Neural cell (in vitro differentiated cells): ENCODE measurements around the gene MAPT. TPM values are rescaled to one million over a fixed set of nuclear protein-coding genes. Genes with fewer than 3 reads are reported as not detected.

Experiments used
- H2AFZ ChIP-seq: fragments of 200-600, 300-800 bp; sonication (generic), shearing (Covaris generic); 2 replicates; pipeline ENCODE4 v1.6.0; 2014; ENCODE audit warnings: low read depth, mild to moderate bottlenecking, antibody characterized with exemption, low read length, moderate library complexity
- H3F3A ChIP-seq: fragments of 200-600 bp; shearing (Covaris generic); 2 replicates; pipeline ENCODE4 v1.6.1; 2016; ENCODE audit warnings: mild to moderate bottlenecking, moderate library complexity, mixed read lengths, antibody characterized with exemption, low read length; ENCODE audit not compliant: insufficient read depth, poor library complexity, severe bottlenecking
- H3K27ac ChIP-seq: fragments of 200-600, 300-800 bp; sonication (generic), shearing (Covaris generic); 2 replicates; pipeline ENCODE4 v1.5.1; 2014; ENCODE audit warnings: mild to moderate bottlenecking, low read length, moderate library complexity
- H3K27me3 ChIP-seq: fragments of 300-800, 200-600 bp; sonication (generic), shearing (Covaris generic); 2 replicates; pipeline ENCODE4 v1.6.0; 2014; ENCODE audit warnings: mild to moderate bottlenecking, low read depth, low read length, moderate library complexity; ENCODE audit not compliant: insufficient read depth
- H3K36me3 ChIP-seq: fragments of 300-800, 200-600 bp; sonication (generic), shearing (Covaris generic); 2 replicates; pipeline ENCODE4 v1.5.1; 2014; ENCODE audit warnings: mild to moderate bottlenecking, antibody characterized with exemption, low read length, moderate library complexity; ENCODE audit not compliant: insufficient read depth
- H3K4me2 ChIP-seq: fragments of 300-800, 200-600 bp; sonication (generic), shearing (Covaris generic); 2 replicates; pipeline ENCODE4 v1.6.0; 2014; ENCODE audit warnings: mild to moderate bottlenecking, low read length
- H3K4me3 ChIP-seq: fragments of 300-800, 200-600 bp; sonication (generic), shearing (Covaris generic); 2 replicates; pipeline ENCODE4 v1.5.1; 2014; ENCODE audit warnings: mild to moderate bottlenecking, low read length, moderate library complexity
- H3K79me2 ChIP-seq: fragments of 200-600 bp; shearing (Covaris generic); replicated peaks from 2 replicates; pipeline ENCODE4 v1.6.0; 2014; ENCODE audit warnings: mild to moderate bottlenecking, low read length, moderate library complexity; ENCODE audit not compliant: insufficient read depth
- H3K9ac ChIP-seq: fragments of 300-800, 200-600 bp; sonication (generic), shearing (Covaris generic); 2 replicates; pipeline ENCODE4 v1.6.1; 2016; ENCODE audit warnings: mild to moderate bottlenecking, low read length, mixed read lengths
- H3K9me2 ChIP-seq: fragments of 200-600 bp; shearing (Covaris generic); 2 replicates; pipeline ENCODE4 v1.6.1; 2016; ENCODE audit warnings: mild to moderate bottlenecking, low read length, mixed read lengths; ENCODE audit not compliant: insufficient read depth
- H3K9me3 ChIP-seq: fragments of 200-600, 300-800 bp; sonication (generic), shearing (Covaris generic); 2 replicates; pipeline ENCODE4 v1.6.1; 2016; ENCODE audit warnings: mild to moderate bottlenecking, mixed run types, low read length, moderate library complexity, mixed read lengths
- H4K20me1 ChIP-seq: fragments of 200-600 bp; shearing (Covaris generic); 2 replicates; pipeline ENCODE4 v1.6.1; 2016; ENCODE audit warnings: mild to moderate bottlenecking, mixed run types; ENCODE audit not compliant: insufficient read depth
- EP300 ChIP-seq: fragments of 450-650 bp; conservative IDR thresholded peaks from 2 replicates; pipeline ENCODE4 v1.6.1; 2014; ENCODE audit warnings: antibody characterized with exemption, mild to moderate bottlenecking, moderate library complexity; ENCODE audit not compliant: poor library complexity, severe bottlenecking
- EZH2 ChIP-seq: fragments of 200-600, 300-800 bp; shearing (Covaris generic), sonication (generic); IDR thresholded peaks from 2 replicates; pipeline ENCODE4 v1.6.1; 2014; ENCODE audit warnings: antibody characterized with exemption, low read length, borderline replicate concordance, mild to moderate bottlenecking; ENCODE audit not compliant: insufficient read depth, poor library complexity, severe bottlenecking
- MXI1 ChIP-seq: fragments of 450-650 bp; conservative IDR thresholded peaks from 2 replicates; pipeline ENCODE4 v1.6.1; 2014; ENCODE audit warnings: antibody characterized with exemption, mild to moderate bottlenecking; ENCODE audit not compliant: poor library complexity, severe bottlenecking
- POLR2AphosphoS5 ChIP-seq: IDR thresholded peaks from 2 replicates; pipeline ENCODE4 v1.6.1; 2012
- RAD21 ChIP-seq: fragments of 450-650 bp; conservative IDR thresholded peaks from 2 replicates; pipeline ENCODE4 v1.6.1; 2014; ENCODE audit warnings: antibody characterized with exemption, mild to moderate bottlenecking, moderate library complexity
- SMC3 ChIP-seq: fragments of 450-650 bp; conservative IDR thresholded peaks from 2 replicates; pipeline ENCODE4 v1.6.1; 2014; ENCODE audit warnings: antibody characterized with exemption, mild to moderate bottlenecking, moderate library complexity; ENCODE audit not compliant: poor library complexity
- TAF1 ChIP-seq: IDR thresholded peaks from 2 replicates; pipeline ENCODE4 v1.6.1; 2012; ENCODE audit warnings: low read depth
- polyA plus RNA-seq: library from polyadenylated mRNA; depleted of rRNA; stranded (reverse); fragments of >200 nt; gene quantifications from 2 replicates; pipeline ENCODE4 v1.2.3, GENCODE V29; 2014
- TF ChIP-seq, protein P1 (sequence below): fragments of 450-650 bp; IDR thresholded peaks from 2 replicates; pipeline ENCODE4 v1.5.1; 2014; ENCODE audit warnings: antibody characterized with exemption, mild to moderate bottlenecking, moderate library complexity; ENCODE audit not compliant: poor library complexity, severe bottlenecking
- TF ChIP-seq, protein P2 (sequence below): IDR thresholded peaks from 2 replicates; pipeline ENCODE4 v1.6.1; 2012; ENCODE audit warnings: borderline replicate concordance

Gene MAPT
- polyA plus RNA-seq, 1 donor from 2014 or later, result 94.5 TPM

DNA sequence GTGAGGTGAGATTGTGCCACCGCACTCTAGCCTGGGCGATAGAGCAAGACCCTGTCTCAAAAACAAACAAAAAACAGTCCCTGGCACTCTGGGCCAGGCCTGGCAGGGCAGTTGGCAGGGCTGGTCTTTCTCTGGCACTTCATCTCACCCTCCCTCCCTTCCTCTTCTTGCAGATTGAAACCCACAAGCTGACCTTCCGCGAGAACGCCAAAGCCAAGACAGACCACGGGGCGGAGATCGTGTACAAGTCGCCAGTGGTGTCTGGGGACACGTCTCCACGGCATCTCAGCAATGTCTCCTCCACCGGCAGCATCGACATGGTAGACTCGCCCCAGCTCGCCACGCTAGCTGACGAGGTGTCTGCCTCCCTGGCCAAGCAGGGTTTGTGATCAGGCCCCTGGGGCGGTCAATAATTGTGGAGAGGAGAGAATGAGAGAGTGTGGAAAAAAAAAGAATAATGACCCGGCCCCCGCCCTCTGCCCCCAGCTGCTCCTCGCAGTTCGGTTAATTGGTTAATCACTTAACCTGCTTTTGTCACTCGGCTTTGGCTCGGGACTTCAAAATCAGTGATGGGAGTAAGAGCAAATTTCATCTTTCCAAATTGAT, 129.5 kb downstream of the MAPT start:
- TF ChIP-seq, protein P1, sequence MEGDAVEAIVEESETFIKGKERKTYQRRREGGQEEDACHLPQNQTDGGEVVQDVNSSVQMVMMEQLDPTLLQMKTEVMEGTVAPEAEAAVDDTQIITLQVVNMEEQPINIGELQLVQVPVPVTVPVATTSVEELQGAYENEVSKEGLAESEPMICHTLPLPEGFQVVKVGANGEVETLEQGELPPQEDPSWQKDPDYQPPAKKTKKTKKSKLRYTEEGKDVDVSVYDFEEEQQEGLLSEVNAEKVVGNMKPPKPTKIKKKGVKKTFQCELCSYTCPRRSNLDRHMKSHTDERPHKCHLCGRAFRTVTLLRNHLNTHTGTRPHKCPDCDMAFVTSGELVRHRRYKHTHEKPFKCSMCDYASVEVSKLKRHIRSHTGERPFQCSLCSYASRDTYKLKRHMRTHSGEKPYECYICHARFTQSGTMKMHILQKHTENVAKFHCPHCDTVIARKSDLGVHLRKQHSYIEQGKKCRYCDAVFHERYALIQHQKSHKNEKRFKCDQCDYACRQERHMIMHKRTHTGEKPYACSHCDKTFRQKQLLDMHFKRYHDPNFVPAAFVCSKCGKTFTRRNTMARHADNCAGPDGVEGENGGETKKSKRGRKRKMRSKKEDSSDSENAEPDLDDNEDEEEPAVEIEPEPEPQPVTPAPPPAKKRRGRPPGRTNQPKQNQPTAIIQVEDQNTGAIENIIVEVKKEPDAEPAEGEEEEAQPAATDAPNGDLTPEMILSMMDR, result no peak

DNA sequence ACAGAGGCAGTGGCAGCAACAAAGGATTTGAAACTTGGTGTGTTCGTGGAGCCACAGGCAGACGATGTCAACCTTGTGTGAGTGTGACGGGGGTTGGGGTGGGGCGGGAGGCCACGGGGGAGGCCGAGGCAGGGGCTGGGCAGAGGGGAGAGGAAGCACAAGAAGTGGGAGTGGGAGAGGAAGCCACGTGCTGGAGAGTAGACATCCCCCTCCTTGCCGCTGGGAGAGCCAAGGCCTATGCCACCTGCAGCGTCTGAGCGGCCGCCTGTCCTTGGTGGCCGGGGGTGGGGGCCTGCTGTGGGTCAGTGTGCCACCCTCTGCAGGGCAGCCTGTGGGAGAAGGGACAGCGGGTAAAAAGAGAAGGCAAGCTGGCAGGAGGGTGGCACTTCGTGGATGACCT, 130.2 kb downstream of the MAPT start:
- H3K9ac ChIP-seq, result no peak overlapping the region
- H3K9me3 ChIP-seq, result no peaks in the 10 kb centered on the region
- peaks cover 18% of the 10 kb centered on the region for H3K36me3 ChIP-seq
- no peaks in the 10 kb centered on the region for H3F3A ChIP-seq
- no peaks in the 10 kb centered on the region for H3K79me2 ChIP-seq
- no peak overlapping the region for H3K4me2 ChIP-seq
- no peak overlapping the region for H3K4me3 ChIP-seq
- H3K27ac ChIP-seq, result no peak overlapping the region
- no peaks in the 10 kb centered on the region for H3K27me3 ChIP-seq
- TF ChIP-seq TAF1 (no peak), POLR2AphosphoS5 (no peak), SMC3 (no peak), EZH2 (no peak), MXI1 (no peak)
- no peaks in the 10 kb centered on the region for H3K9me2 ChIP-seq
- H4K20me1 ChIP-seq, result peaks cover 4% of the 10 kb centered on the region
- H2AFZ ChIP-seq, result no peak overlapping the region

More for the DNA sequence above, 129.5 kb downstream of the MAPT start:
- Histone ChIP-seq H3K27me3 (no peaks in the 10 kb centered on the region), H3K4me2 (no peak overlapping the region), H4K20me1 (peaks cover 4% of the 10 kb centered on the region), H2AFZ (no peak overlapping the region), H3K9me3 (no peaks in the 10 kb centered on the region), H3K79me2 (no peaks in the 10 kb centered on the region), H3K36me3 (peaks cover 18% of the 10 kb centered on the region), H3K9me2 (no peaks in the 10 kb centered on the region), H3K4me3 (no peak overlapping the region), H3K9ac (no peak overlapping the region), H3K27ac (no peak overlapping the region), H3F3A (no peaks in the 10 kb centered on the region)

DNA sequence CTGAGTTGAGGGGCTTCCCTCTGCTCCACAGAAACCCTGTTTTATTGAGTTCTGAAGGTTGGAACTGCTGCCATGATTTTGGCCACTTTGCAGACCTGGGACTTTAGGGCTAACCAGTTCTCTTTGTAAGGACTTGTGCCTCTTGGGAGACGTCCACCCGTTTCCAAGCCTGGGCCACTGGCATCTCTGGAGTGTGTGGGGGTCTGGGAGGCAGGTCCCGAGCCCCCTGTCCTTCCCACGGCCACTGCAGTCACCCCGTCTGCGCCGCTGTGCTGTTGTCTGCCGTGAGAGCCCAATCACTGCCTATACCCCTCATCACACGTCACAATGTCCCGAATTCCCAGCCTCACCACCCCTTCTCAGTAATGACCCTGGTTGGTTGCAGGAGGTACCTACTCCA, 130.7 kb downstream of the MAPT start:
- no peak overlapping the region for H2AFZ ChIP-seq
- no peaks in the 10 kb centered on the region for H3K79me2 ChIP-seq
- H3K9ac ChIP-seq, result no peak overlapping the region
- no peaks in the 10 kb centered on the region for H3K9me3 ChIP-seq
- no peak for TF ChIP-seq MXI1
- no peak for TF ChIP-seq EP300
- TF ChIP-seq RAD21, result no peak
- no peak for TF ChIP-seq SMC3
- TF ChIP-seq EZH2, result no peak
- no peak for TF ChIP-seq POLR2AphosphoS5
- TF ChIP-seq TAF1, result no peak
- TF ChIP-seq, protein P1, result no peak
- TF ChIP-seq, protein P2, sequence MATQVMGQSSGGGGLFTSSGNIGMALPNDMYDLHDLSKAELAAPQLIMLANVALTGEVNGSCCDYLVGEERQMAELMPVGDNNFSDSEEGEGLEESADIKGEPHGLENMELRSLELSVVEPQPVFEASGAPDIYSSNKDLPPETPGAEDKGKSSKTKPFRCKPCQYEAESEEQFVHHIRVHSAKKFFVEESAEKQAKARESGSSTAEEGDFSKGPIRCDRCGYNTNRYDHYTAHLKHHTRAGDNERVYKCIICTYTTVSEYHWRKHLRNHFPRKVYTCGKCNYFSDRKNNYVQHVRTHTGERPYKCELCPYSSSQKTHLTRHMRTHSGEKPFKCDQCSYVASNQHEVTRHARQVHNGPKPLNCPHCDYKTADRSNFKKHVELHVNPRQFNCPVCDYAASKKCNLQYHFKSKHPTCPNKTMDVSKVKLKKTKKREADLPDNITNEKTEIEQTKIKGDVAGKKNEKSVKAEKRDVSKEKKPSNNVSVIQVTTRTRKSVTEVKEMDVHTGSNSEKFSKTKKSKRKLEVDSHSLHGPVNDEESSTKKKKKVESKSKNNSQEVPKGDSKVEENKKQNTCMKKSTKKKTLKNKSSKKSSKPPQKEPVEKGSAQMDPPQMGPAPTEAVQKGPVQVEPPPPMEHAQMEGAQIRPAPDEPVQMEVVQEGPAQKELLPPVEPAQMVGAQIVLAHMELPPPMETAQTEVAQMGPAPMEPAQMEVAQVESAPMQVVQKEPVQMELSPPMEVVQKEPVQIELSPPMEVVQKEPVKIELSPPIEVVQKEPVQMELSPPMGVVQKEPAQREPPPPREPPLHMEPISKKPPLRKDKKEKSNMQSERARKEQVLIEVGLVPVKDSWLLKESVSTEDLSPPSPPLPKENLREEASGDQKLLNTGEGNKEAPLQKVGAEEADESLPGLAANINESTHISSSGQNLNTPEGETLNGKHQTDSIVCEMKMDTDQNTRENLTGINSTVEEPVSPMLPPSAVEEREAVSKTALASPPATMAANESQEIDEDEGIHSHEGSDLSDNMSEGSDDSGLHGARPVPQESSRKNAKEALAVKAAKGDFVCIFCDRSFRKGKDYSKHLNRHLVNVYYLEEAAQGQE, result no peak
- no peak overlapping the region for H3K4me3 ChIP-seq
- H3K4me2 ChIP-seq, result no peak overlapping the region
- H3K9me2 ChIP-seq, result no peaks in the 10 kb centered on the region
- H3K27ac ChIP-seq, result no peak overlapping the region
- H3K36me3 ChIP-seq, result peaks cover 18% of the 10 kb centered on the region
- H4K20me1 ChIP-seq, result peaks cover 4% of the 10 kb centered on the region
- H3F3A ChIP-seq, result no peaks in the 10 kb centered on the region
- no peaks in the 10 kb centered on the region for H3K27me3 ChIP-seq
